SH-SY5Y (cell line): ENCODE measurements around the gene KANSL1.

Experiments used
- GATA2 ChIP-seq: IDR thresholded peaks from 2 replicates; pipeline ENCODE4 v1.6.1; 2011; ENCODE audit warnings: mild to moderate bottlenecking, low read depth, low read length
- GATA3 ChIP-seq: IDR thresholded peaks from 2 replicates; pipeline ENCODE4 v1.6.1; 2011; ENCODE audit warnings: low read depth, mild to moderate bottlenecking, low read length, moderate library complexity

Gene KANSL1

DNA sequence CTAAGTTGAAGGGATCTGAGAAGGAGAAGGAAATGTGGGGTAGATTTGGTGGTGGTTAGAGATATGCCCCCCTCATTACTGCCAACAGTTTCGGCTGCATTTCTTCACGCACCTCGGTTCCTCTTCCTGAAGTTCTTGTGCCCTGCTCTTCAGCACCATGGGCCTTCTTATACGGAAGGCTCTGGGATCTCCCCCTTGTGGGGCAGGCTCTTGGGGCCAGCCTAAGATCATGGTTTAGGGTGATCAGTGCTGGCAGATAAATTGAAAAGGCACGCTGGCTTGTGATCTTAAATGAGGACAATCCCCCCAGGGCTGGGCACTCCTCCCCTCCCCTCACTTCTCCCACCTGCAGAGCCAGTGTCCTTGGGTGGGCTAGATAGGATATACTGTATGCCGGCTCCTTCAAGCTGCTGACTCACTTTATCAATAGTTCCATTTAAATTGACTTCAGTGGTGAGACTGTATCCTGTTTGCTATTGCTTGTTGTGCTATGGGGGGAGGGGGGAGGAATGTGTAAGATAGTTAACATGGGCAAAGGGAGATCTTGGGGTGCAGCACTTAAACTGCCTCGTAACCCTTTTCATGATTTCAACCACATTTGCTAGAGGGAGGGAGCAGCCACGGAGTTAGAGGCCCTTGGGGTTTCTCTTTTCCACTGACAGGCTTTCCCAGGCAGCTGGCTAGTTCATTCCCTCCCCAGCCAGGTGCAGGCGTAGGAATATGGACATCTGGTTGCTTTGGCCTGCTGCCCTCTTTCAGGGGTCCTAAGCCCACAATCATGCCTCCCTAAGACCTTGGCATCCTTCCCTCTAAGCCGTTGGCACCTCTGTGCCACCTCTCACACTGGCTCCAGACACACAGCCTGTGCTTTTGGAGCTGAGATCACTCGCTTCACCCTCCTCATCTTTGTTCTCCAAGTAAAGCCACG, 165.9 kb downstream of the KANSL1 start:
- TF ChIP-seq GATA2 (no peak), GATA3 (no peak)

DNA sequence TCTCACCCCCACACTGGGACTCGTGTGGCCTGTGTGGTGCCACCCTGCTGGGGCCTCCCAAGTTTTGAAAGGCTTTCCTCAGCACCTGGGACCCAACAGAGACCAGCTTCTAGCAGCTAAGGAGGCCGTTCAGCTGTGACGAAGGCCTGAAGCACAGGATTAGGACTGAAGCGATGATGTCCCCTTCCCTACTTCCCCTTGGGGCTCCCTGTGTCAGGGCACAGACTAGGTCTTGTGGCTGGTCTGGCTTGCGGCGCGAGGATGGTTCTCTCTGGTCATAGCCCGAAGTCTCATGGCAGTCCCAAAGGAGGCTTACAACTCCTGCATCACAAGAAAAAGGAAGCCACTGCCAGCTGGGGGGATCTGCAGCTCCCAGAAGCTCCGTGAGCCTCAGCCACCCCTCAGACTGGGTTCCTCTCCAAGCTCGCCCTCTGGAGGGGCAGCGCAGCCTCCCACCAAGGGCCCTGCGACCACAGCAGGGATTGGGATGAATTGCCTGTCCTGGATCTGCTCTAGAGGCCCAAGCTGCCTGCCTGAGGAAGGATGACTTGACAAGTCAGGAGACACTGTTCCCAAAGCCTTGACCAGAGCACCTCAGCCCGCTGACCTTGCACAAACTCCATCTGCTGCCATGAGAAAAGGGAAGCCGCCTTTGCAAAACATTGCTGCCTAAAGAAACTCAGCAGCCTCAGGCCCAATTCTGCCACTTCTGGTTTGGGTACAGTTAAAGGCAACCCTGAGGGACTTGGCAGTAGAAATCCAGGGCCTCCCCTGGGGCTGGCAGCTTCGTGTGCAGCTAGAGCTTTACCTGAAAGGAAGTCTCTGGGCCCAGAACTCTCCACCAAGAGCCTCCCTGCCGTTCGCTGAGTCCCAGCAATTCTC, 166.8 kb downstream of the KANSL1 start:
- TF ChIP-seq GATA3: no peak
- TF ChIP-seq GATA2: no peak

- no peak for TF ChIP-seq GATA2
- TF ChIP-seq GATA3: no peak
Observed at GRCh38 chr17:46025510-46026165, 167.6 kb downstream of the KANSL1 start.

GRCh38 chr17:46025060-46025459, 168.2 kb downstream of the KANSL1 start:
- TF ChIP-seq GATA2: no peak
- TF ChIP-seq GATA3: no peak

- TF ChIP-seq GATA2: no peak
- no peak for TF ChIP-seq GATA3
Observed at GRCh38 chr17:46024590-46024989, 168.6 kb downstream of the KANSL1 start.

- TF ChIP-seq GATA3 (no peak), GATA2 (no peak)
Observed at GRCh38 chr17:46023783-46024388, 169.3 kb downstream of the KANSL1 start.

DNA sequence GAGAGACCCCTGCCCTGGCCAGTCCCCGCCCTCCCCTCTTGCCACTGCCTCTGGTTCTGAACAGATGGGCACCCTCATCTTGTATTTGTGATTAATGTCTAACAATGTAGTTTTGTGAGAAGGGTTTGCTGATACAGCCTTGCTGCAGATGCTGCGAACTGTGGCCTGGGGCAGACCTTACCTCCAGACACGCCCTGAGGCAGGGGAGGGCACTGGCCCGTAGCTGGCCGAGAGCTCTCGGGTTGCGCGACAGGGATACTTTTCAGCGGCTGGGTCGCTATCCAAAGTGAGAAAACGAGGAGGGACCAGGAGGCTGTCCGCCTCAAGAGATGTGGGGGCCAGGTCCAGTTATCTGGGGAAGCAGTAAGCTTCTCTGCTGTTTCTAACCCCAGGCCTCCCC, 172.2 kb downstream of the KANSL1 start:
- TF ChIP-seq GATA3 (no peak), GATA2 (no peak)

DNA sequence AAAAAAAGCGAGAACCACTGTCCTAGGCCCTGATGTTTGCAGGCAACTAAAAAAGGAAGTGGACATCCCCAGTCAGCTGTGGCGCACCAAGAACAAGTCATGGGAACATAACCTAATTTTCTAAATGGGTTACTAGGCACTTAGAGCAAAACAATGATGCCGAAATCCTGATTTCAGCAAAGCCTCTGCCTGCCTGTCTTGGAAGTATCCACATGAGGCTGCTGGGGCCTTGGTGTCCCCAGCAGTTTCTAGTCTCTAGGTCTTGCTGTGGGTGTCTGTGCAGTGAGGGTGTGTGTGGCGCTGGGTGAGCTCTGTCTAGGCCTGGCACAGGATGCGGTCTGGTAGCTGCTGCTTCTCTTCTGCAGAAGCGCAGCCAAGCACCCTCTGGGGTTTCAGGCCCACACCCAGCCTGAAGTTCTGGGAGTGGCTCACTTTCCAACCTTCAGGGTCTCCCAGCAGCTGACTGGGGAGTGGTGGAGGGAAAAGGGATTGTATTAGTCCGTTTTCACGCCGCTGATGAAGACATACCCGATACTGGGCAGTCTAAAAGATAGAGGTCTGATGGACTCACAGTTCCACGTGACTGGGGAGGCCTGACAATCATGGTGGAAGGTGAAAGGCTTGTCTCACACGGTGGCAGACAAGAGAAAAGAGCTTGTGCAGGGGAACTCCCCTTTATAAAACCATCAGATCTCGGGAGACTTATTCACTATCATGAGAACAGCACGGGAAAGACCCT, 173.0 kb downstream of the KANSL1 start:
- TF ChIP-seq GATA3 (no peak), GATA2 (no peak)

GRCh38 chr17:46013502-46014165, 179.6 kb downstream of the KANSL1 start:
- no peak for TF ChIP-seq GATA3
- TF ChIP-seq GATA2: no peak

GRCh38 chr17:46013127-46013501, 180.1 kb downstream of the KANSL1 start:
- TF ChIP-seq GATA3 (no peak), GATA2 (no peak)

GRCh38 chr17:46012506-46013079, 180.6 kb downstream of the KANSL1 start:
- TF ChIP-seq GATA3 (no peak), GATA2 (no peak)
